CD4-positive, CD25-positive, alpha-beta regulatory T cell (primary cell): ENCODE results near the gene CCDC154. TPM values are rescaled to one million over a fixed set of nuclear protein-coding genes. Genes with fewer than 3 reads are reported as not detected.
"Not testable (repeated sequence)": the region's sequence is repeated elsewhere in the genome, so short reads cannot be mapped to it uniquely, and the experiment has no call there.

Source experiments
- ATAC-seq, 2 donors: fragments of 150-1000 bp; cut with Tn5 transposase; one replicate each; pipeline ENCODE4 v1.10.0; 2021; ENCODE audit warnings: low read depth in 2 of 2, moderate number of reproducible peaks in 2 of 2, moderate library complexity in 1 of 2
- DNase-seq, 3 donors: peaks; one replicate each; pipeline versions ENCODE4 v3.0.0 to v3.0.0-alpha.2; 2012 to 2022; ENCODE audit warnings: mixed read lengths in 1 of 3
- H3K27ac ChIP-seq: one replicate; pipeline ENCODE4 v1.7.0; 2013; ENCODE audit warnings: mild to moderate bottlenecking, low read length; ENCODE audit not compliant: insufficient read depth, poor library complexity, severe bottlenecking
- H3K27me3 ChIP-seq: one replicate; pipeline ENCODE4 v1.7.0; 2013; ENCODE audit warnings: low read length; ENCODE audit not compliant: control insufficient read depth, insufficient read depth
- H3K36me3 ChIP-seq: one replicate; pipeline ENCODE4 v1.7.0; 2013; ENCODE audit warnings: mild to moderate bottlenecking, low read length, moderate library complexity; ENCODE audit not compliant: control insufficient read depth, insufficient read depth
- H3K4me1 ChIP-seq: 2 replicates; pipeline ENCODE4 v1.7.0; 2013; ENCODE audit warnings: mild to moderate bottlenecking, low read length; ENCODE audit not compliant: insufficient read depth, control insufficient read depth, poor library complexity, severe bottlenecking
- H3K4me3 ChIP-seq: one replicate; pipeline ENCODE4 v1.7.0; 2013; ENCODE audit warnings: low read depth, mild to moderate bottlenecking, low read length, moderate library complexity
- H3K9me3 ChIP-seq, 2 experiments: 1 replicate in 1 of 2; 2 replicates in 1 of 2; pipeline ENCODE4 v1.7.0; 2013; ENCODE audit warnings: low read length in 2 of 2, mild to moderate bottlenecking in 1 of 2, moderate library complexity in 1 of 2; ENCODE audit not compliant: control insufficient read depth in 2 of 2
- H3K27ac Mint-ChIP-seq, 3 donors: one replicate each; pipeline ENCODE4 v1.8.0; 2020 to 2022; ENCODE audit warnings: mild to moderate bottlenecking in 3 of 3, mixed read lengths in 3 of 3, moderate library complexity in 2 of 3
- H3K27me3 Mint-ChIP-seq: one replicate; pipeline ENCODE4 v1.8.0; 2022; ENCODE audit warnings: mild to moderate bottlenecking, mixed read lengths
- H3K36me3 Mint-ChIP-seq: one replicate; pipeline ENCODE4 v1.8.0; 2020; ENCODE audit warnings: mixed read lengths
- H3K4me1 Mint-ChIP-seq, 4 donors: one replicate each; pipeline ENCODE4 v1.8.0; 2020 to 2022; ENCODE audit warnings: mixed read lengths in 4 of 4, mild to moderate bottlenecking in 1 of 4
- H3K4me3 Mint-ChIP-seq, 4 donors: one replicate each; pipeline ENCODE4 v1.8.0; 2020 to 2022; ENCODE audit warnings: mild to moderate bottlenecking in 4 of 4, mixed read lengths in 4 of 4, moderate library complexity in 3 of 4
- H3K9me3 Mint-ChIP-seq, 7 donors: one replicate each; pipeline ENCODE4 v1.8.0; 2020 to 2022; ENCODE audit warnings: mixed read lengths in 7 of 7, mild to moderate bottlenecking in 3 of 7, moderate library complexity in 2 of 7
- polyA plus RNA-seq, 4 donors: library from polyadenylated mRNA; unstranded; fragments of 300-500 nt; fragmentation: Illumina TruSeq; gene quantifications; one replicate each; pipeline ENCODE4 v1.2.3, GENCODE V29; 2021
- total RNA-seq: library from RNA; stranded (reverse); gene quantifications from one replicate; pipeline ENCODE4 v1.2.3, GENCODE V29; 2022

The CCDC154 gene
- total and polyA plus RNA-seq, 5 donors from 2014 or later: 2.6 TPM; not detected in 4

- Histone ChIP-seq H3K27me3 (no peaks in the 10 kb centered on the region), H3K9me3 (no peaks in the 10 kb centered on the region), H3K36me3 (no peaks in the 10 kb centered on the region), H3K4me1 (peaks cover 10% of the 10 kb centered on the region), H3K4me3 (no peak within 1 kb of the TSS), H3K27ac (no peak within 1 kb of the TSS)
- Mint-ChIP-seq H3K27ac (no peak within 1 kb of the TSS), H3K36me3 (no peaks in the 10 kb centered on the region), H3K27me3 (no peaks in the 10 kb centered on the region), H3K9me3 (no peaks in the 10 kb centered on the region), H3K4me1 (peaks cover 5 to 16% (median 7%) of the 10 kb centered on the region in 4 donors), H3K4me3 (peak within 1 kb of the TSS in 1 of 4 donors; percentile 35)
- DNase-seq: no peak
- ATAC-seq: no peak
Observed at GRCh38 chr16:1488619-1489018, 44.3 kb upstream of the CCDC154 start, which contains the start of gene PTX4. Gene PTX4, minus strand, starts transcription at chr16:1488944. Its CDS starts 35 bp downstream, at chr16:1488909.

GRCh38 chr16:1488054-1488601 is 43.8 kb upstream of the CCDC154 start:
- DNase-seq (no peak), ATAC-seq (no peak)
- Mint-ChIP-seq H3K4me3 (peak overlapping the region in 1 of 4 donors; percentile 35), H3K9me3 (no peaks in the 10 kb centered on the region), H3K4me1 (peaks cover 5 to 16% (median 7%) of the 10 kb centered on the region in 4 donors), H3K36me3 (no peaks in the 10 kb centered on the region), H3K27ac (no peak overlapping the region), H3K27me3 (no peaks in the 10 kb centered on the region)
- Histone ChIP-seq H3K27ac (no peak overlapping the region), H3K27me3 (no peaks in the 10 kb centered on the region), H3K9me3 (no peaks in the 10 kb centered on the region), H3K4me3 (no peak overlapping the region), H3K36me3 (no peaks in the 10 kb centered on the region), H3K4me1 (peaks cover 9% of the 10 kb centered on the region)

GRCh38 chr16:1487395-1488053 is 43.2 kb upstream of the CCDC154 start:
- Mint-ChIP-seq H3K36me3 (no peaks in the 10 kb centered on the region), H3K4me1 (peaks cover 1 to 11% (median 2%) of the 10 kb centered on the region in 4 donors), H3K27ac (no peak overlapping the region), H3K4me3 (no peak overlapping the region), H3K9me3 (no peaks in the 10 kb centered on the region), H3K27me3 (no peaks in the 10 kb centered on the region)
- no peak for ATAC-seq
- DNase-seq: no peak
- H3K36me3 ChIP-seq: no peaks in the 10 kb centered on the region
- H3K4me1 ChIP-seq: peaks cover 4% of the 10 kb centered on the region
- H3K4me3 ChIP-seq: no peak overlapping the region
- H3K9me3 ChIP-seq: no peaks in the 10 kb centered on the region
- H3K27me3 ChIP-seq: no peaks in the 10 kb centered on the region
- no peak overlapping the region for H3K27ac ChIP-seq

- Mint-ChIP-seq H3K27me3 (peaks cover 6% of the 10 kb centered on the region), H3K4me1 (peaks cover 0 to 5% (median 0%) of the 10 kb centered on the region in 4 donors), H3K9me3 (no peaks in the 10 kb centered on the region), H3K27ac (no peak overlapping the region), H3K36me3 (no peaks in the 10 kb centered on the region), H3K4me3 (no peak overlapping the region)
- H3K4me3 ChIP-seq: no peak overlapping the region
- no peaks in the 10 kb centered on the region for H3K27me3 ChIP-seq
- DNase-seq (no peak), ATAC-seq (no peak)
- H3K4me1 ChIP-seq: no peaks in the 10 kb centered on the region
- H3K36me3 ChIP-seq: no peaks in the 10 kb centered on the region
- no peaks in the 10 kb centered on the region for H3K9me3 ChIP-seq
- no peak overlapping the region for H3K27ac ChIP-seq
Observed at GRCh38 chr16:1486551-1487390, 42.4 kb upstream of the CCDC154 start.

- no peaks in the 10 kb centered on the region for H3K9me3 Mint-ChIP-seq
- Histone ChIP-seq H3K4me3 (no peak overlapping the region), H3K4me1 (no peaks in the 10 kb centered on the region), H3K36me3 (no peaks in the 10 kb centered on the region), H3K27me3 (no peaks in the 10 kb centered on the region), H3K27ac (no peak overlapping the region), H3K9me3 (no peaks in the 10 kb centered on the region)
- H3K4me1 Mint-ChIP-seq: peaks cover 0 to 5% (median 0%) of the 10 kb centered on the region in 4 donors
- H3K27ac Mint-ChIP-seq: no peak overlapping the region
- H3K27me3 Mint-ChIP-seq: peaks cover 10% of the 10 kb centered on the region
- DNase-seq (no peak), ATAC-seq (no peak)
- H3K4me3 Mint-ChIP-seq: no peak overlapping the region
- H3K36me3 Mint-ChIP-seq: no peaks in the 10 kb centered on the region
Observed at GRCh38 chr16:1485847-1486496, 41.6 kb upstream of the CCDC154 start.

- Mint-ChIP-seq H3K9me3 (peaks cover 0 to 1% (median 0%) of the 10 kb centered on the region in 7 donors), H3K36me3 (no peaks in the 10 kb centered on the region), H3K27me3 (peaks cover 12% of the 10 kb centered on the region), H3K27ac (no peak overlapping the region), H3K4me1 (no peaks in the 10 kb centered on the region), H3K4me3 (no peak overlapping the region)
- Histone ChIP-seq H3K4me3 (no peak overlapping the region), H3K27ac (no peak overlapping the region), H3K36me3 (no peaks in the 10 kb centered on the region), H3K9me3 (no peaks in the 10 kb centered on the region), H3K4me1 (no peaks in the 10 kb centered on the region), H3K27me3 (no peaks in the 10 kb centered on the region)
- no peak for DNase-seq
- no peak for ATAC-seq
Observed at GRCh38 chr16:1481906-1482835, 37.8 kb upstream of the CCDC154 start.

- not testable (repeated sequence) for ATAC-seq, DNase-seq, H3K4me3 Mint-ChIP-seq, H3K36me3 ChIP-seq, H3K36me3 Mint-ChIP-seq, H3K4me3 ChIP-seq, H3K27ac ChIP-seq, H3K27me3 ChIP-seq, H3K9me3 Mint-ChIP-seq, H3K9me3 ChIP-seq
- peaks cover 0 to 11% (median 3%) of the 10 kb centered on the region in 4 donors for H3K4me1 Mint-ChIP-seq
- H3K27me3 Mint-ChIP-seq: peaks cover 12% of the 10 kb centered on the region
- peaks cover 17% of the 10 kb centered on the region for H3K4me1 ChIP-seq
- peak overlapping the region in 1 of 3 donors; percentile 49 for H3K27ac Mint-ChIP-seq
Observed at GRCh38 chr16:1478937-1479336, 34.6 kb upstream of the CCDC154 start.
